Glutamatergic neuron (in vitro differentiated cells): ENCODE results near the gene FOXO4. TPM values are rescaled to one million over a fixed set of nuclear protein-coding genes. Genes with fewer than 3 reads are reported as not detected.
A peak's percentile ranks its signal among the peaks of the same experiment; 100 is the strongest.

Experiments used
- DNase-seq: peaks from one replicate; pipeline ENCODE4 v3.0.0; 2022
- H3K27ac Mint-ChIP-seq: one replicate; pipeline ENCODE4 v1.8.0; 2020; ENCODE audit warnings: mild to moderate bottlenecking, mixed read lengths, inconsistent platforms; ENCODE audit not compliant: unreplicated experiment
- H3K27me3 Mint-ChIP-seq: one replicate; pipeline ENCODE4 v1.8.0; 2020; ENCODE audit warnings: mild to moderate bottlenecking, moderate library complexity, mixed read lengths, inconsistent platforms; ENCODE audit not compliant: unreplicated experiment
- H3K36me3 Mint-ChIP-seq: one replicate; pipeline ENCODE4 v1.8.0; 2020; ENCODE audit warnings: mild to moderate bottlenecking, mixed read lengths, inconsistent platforms; ENCODE audit not compliant: unreplicated experiment
- H3K4me1 Mint-ChIP-seq: one replicate; pipeline ENCODE4 v1.8.0; 2020; ENCODE audit warnings: mild to moderate bottlenecking, low read depth, mixed read lengths, inconsistent platforms; ENCODE audit not compliant: unreplicated experiment
- H3K4me3 Mint-ChIP-seq: one replicate; pipeline ENCODE4 v1.8.0; 2020; ENCODE audit warnings: mild to moderate bottlenecking, mixed read lengths, inconsistent platforms; ENCODE audit not compliant: unreplicated experiment
- H3K9me3 Mint-ChIP-seq: one replicate; pipeline ENCODE4 v1.8.0; 2020; ENCODE audit warnings: mild to moderate bottlenecking, moderate library complexity, mixed read lengths, inconsistent platforms; ENCODE audit not compliant: unreplicated experiment
- CTCF ChIP-seq: fragments of 200-600 bp; sonication (generic); IDR thresholded peaks from one replicate; pipeline ENCODE4 v1.5.0; 2021; ENCODE audit not compliant: partially characterized antibody, unreplicated experiment
- total RNA-seq: library from RNA; stranded (reverse); fragmentation: NEBNext Ultra II Directional; extraction: Animal tissue kit (Norgen Biotek cat#: 25700); gene quantifications from one replicate; pipeline ENCODE4 v1.2.1, GENCODE V29; 2021; ENCODE audit not compliant: unreplicated experiment

The FOXO4 gene
- total RNA-seq, 1 donor from 2014 or later: 20.2 TPM

- Mint-ChIP-seq H3K27ac (no peak overlapping the region), H3K4me1 (no peaks in the 10 kb centered on the region), H3K27me3 (no peaks in the 10 kb centered on the region), H3K4me3 (no peak overlapping the region), H3K36me3 (no peaks in the 10 kb centered on the region), H3K9me3 (peaks cover 4% of the 10 kb centered on the region)
- no peak for TF ChIP-seq CTCF
- no peak for DNase-seq
These were observed 4.4 kb upstream of the FOXO4 start for GRCh38 chrX:71091263-71091662.

GRCh38 chrX:71095033-71095432, 618 bp upstream of the FOXO4 start:
- H3K27me3 Mint-ChIP-seq: no peaks in the 10 kb centered on the region
- TF ChIP-seq CTCF: no peak
- no peak for DNase-seq
- peaks cover 7% of the 10 kb centered on the region for H3K4me1 Mint-ChIP-seq
- no peaks in the 10 kb centered on the region for H3K36me3 Mint-ChIP-seq
- peaks cover 9% of the 10 kb centered on the region for H3K9me3 Mint-ChIP-seq
- H3K27ac Mint-ChIP-seq: peak overlapping the region; percentile 22
- peak overlapping the region; percentile 85 for H3K4me3 Mint-ChIP-seq

GRCh38 chrX:71095981-71096759, 519 bp downstream of the FOXO4 start:
- no peaks in the 10 kb centered on the region for H3K27me3 Mint-ChIP-seq
- DNase-seq: peak; percentile 23
- H3K4me1 Mint-ChIP-seq: peaks cover 12% of the 10 kb centered on the region
- no peaks in the 10 kb centered on the region for H3K36me3 Mint-ChIP-seq
- H3K9me3 Mint-ChIP-seq: peaks cover 9% of the 10 kb centered on the region
- no peak for TF ChIP-seq CTCF
- H3K4me3 Mint-ChIP-seq: peak overlapping the region; percentile 93
- no peak overlapping the region for H3K27ac Mint-ChIP-seq

- DNase-seq: no peak
- H3K36me3 Mint-ChIP-seq: no peaks in the 10 kb centered on the region
- TF ChIP-seq CTCF: no peak
- peaks cover 9% of the 10 kb centered on the region for H3K9me3 Mint-ChIP-seq
- no peaks in the 10 kb centered on the region for H3K27me3 Mint-ChIP-seq
- no peak overlapping the region for H3K27ac Mint-ChIP-seq
- peaks cover 17% of the 10 kb centered on the region for H3K4me1 Mint-ChIP-seq
- peak overlapping the region; percentile 93 for H3K4me3 Mint-ChIP-seq
These were observed 1.0 kb downstream of the FOXO4 start for GRCh38 chrX:71096760-71097032.

- DNase-seq: peak; percentile 53
- H3K9me3 Mint-ChIP-seq: peaks cover 10% of the 10 kb centered on the region
These were observed 2.7 kb downstream of the FOXO4 start for GRCh38 chrX:71098302-71098701.

More at GRCh38 chrX:71098302-71098701, 2.7 kb downstream of the FOXO4 start:
- Mint-ChIP-seq H3K27ac (no peak overlapping the region), H3K4me1 (peaks cover 19% of the 10 kb centered on the region), H3K36me3 (no peaks in the 10 kb centered on the region), H3K27me3 (peaks cover 1% of the 10 kb centered on the region), H3K4me3 (peak overlapping the region; percentile 75)
- peak; percentile 45 for TF ChIP-seq CTCF
